GM18951 (cell line): Measurements from ENCODE around the gene ALOX5AP.

ENCODE experiments used
- POLR2A ChIP-seq: IDR thresholded peaks from 4 replicates; pipeline ENCODE4 v1.6.1; 2011; ENCODE audit warnings: mild to moderate bottlenecking; ENCODE audit not compliant: insufficient read length, insufficient read depth; ENCODE audit errors: extremely low read depth
- in situ Hi-C: fragments of 300-500 bp; cut with MboI; formaldehyde crosslinking; loops from one replicate; pipeline ENCODE4 v1.12.0; 2022; ENCODE audit warnings: low sequenced_read_pairs, mixed read lengths, inconsistent platforms; ENCODE audit not compliant: unreplicated experiment

ALOX5AP gene

GRCh38 chr13:30735025-30735871 lies at the start of gene ALOX5AP:
TSS of gene ALOX5AP (plus strand) at chr13:30735543. CDS start at chr13:30735606, 63 bp downstream.
- TF ChIP-seq POLR2A: peak; percentile 25
- in situ Hi-C loops: no loop called here

- no peak for TF ChIP-seq POLR2A
- in situ Hi-C loops: loop anchor here (10.0 kb wide), 1 partner anchor 109 kb away; no protein-coding TSS in a partner anchor
Measured at GRCh38 chr13:30685987-30686386, 49.4 kb upstream of the ALOX5AP start.

- in situ Hi-C loops: loop anchor here (10.0 kb wide), 1 partner anchor 107 kb away; no protein-coding TSS in a partner anchor
- TF ChIP-seq POLR2A: no peak
Measured at GRCh38 chr13:30687601-30688000, 47.7 kb upstream of the ALOX5AP start.

DNA sequence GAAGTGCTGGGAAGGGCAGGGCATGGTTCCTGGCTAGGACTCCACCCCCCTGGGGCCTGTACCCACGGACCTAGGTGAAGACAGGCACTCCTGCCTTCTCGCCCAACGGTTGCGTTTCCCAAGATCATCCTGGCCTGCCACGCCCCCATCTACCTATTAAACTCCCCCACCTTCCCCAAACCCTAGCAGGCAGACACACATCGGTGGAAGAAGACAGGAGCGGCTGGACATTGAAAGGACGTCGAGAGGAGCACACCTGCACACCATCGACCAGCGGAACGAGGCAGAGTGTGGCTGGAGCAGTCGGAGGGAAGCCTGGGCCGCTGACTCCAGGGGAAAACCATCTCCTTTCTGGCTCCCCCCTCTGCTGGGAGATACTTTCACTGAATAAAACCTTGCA lies 45.6 kb upstream of the ALOX5AP start:
- no peak for TF ChIP-seq POLR2A
- in situ Hi-C loops: loop anchor here (10.0 kb wide), 1 partner anchor 105 kb away; no protein-coding TSS in a partner anchor

DNA sequence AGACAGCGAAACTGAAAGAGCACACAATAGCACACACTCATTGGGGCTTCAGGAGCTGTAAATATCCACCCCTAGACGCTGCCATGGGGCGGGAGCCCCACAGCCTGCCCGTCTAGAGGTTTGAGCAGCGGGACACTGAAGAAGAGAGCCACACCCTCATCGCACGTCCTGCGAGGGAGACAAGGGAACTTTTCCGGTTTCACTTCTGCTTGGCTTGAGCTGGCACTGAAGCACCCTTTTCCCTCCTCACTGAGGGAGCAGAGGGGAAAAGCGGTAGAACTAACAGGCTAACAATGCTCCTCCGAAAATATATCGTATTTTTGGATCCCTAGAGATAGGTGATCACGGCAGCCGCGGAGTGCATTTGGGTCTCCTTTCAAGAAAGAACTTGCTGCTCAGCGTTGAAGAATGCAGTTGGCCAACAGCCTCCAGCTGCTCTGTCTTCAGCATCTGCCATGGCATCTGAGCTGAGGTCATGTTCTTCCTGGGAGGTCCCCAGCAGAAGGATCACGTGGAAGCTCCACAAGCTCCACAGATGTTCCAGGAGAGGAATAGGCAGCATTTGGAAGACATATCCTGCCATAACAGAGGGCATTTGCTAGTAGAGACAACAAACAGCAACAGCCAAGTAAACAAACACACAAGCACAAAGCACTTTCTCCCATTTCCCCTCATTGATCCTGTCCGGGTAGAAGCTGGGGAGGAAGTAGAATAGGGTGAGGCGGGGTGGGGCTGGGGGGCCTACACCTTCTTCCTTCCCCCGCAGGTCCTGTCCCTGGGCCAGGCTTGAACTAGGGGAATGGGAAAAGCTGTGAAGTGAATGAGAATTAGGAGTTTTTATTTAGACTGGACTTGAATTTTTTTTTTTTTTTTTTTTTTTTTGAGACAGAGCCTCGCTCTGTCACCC lies 44.8 kb upstream of the ALOX5AP start:
- in situ Hi-C loops: no loop called here
- no peak for TF ChIP-seq POLR2A

- in situ Hi-C loops: no loop called here
- TF ChIP-seq POLR2A: no peak
Measured at GRCh38 chr13:30692113-30692512, 43.2 kb upstream of the ALOX5AP start.

DNA sequence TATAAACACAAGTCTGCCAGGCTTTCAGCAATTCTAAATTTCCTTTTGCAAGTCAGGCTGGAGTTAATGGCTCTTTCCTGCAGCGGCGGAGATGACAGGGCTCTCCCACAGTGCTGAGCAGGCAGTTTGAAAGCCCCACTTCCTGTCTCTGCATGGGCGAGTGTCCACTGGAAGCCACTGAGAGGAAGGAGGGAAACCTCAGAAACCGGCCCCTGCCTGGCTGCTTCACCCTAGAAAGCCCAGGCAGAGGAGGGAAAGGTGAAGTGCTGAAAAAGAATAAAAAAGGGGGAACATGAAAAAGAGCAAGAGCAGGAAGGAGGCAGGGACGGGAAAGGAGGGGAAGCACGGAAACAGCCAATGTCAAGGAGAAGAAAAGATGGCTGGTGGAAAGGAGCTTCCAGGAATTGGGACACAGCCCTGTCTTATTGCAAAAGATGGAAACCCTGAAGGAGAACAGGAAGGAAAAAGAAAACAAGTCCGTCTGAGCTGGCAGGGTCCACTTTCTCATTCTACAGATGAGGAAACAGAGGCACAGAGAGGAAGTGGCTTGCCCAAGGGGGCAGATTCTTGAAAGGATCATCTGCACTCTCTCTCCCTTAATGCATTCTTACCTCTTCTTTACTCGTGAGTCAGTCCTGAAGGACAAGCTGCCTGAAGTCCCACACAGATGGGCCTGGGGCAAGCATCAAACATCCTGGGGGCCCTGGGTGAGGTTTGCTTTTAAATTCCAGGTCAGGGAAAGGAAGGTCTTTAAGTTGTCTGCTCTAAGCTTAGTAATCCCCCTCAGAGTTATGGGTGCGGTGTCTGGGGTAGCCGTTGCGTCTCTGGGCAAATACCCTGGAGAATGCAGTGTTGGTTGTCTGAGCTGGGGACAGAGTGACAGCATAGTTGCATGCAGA lies 38.8 kb upstream of the ALOX5AP start:
- in situ Hi-C loops: no loop called here
- no peak for TF ChIP-seq POLR2A

GRCh38 chr13:30697177-30697953 lies 38.0 kb upstream of the ALOX5AP start:
- in situ Hi-C loops: no loop called here
- TF ChIP-seq POLR2A: no peak

DNA sequence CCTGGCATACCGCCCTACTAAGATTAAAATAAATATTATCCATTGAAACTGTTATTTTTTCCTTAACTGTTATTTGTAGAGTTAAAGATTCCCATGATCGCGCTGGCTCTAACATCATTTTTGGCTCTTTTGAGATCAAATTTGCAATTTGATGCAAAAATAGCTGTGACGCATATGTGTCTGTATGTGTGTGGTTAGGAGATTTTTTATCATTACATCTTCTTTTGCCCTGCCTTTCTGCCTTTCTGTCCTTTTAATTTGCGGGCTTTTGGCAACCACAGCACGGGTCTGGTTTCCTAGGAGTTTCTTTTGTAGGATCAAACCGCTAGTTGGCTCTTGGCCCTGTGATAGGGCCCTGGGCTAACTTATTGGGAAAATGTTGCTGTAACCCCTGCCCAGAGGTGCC lies 37.3 kb upstream of the ALOX5AP start:
- in situ Hi-C loops: no loop called here

GRCh38 chr13:30698488-30699005 lies 36.8 kb upstream of the ALOX5AP start:
- no peak for TF ChIP-seq POLR2A
- in situ Hi-C loops: no loop called here

More for the DNA sequence above, 37.3 kb upstream of the ALOX5AP start:
- TF ChIP-seq POLR2A: no peak

DNA sequence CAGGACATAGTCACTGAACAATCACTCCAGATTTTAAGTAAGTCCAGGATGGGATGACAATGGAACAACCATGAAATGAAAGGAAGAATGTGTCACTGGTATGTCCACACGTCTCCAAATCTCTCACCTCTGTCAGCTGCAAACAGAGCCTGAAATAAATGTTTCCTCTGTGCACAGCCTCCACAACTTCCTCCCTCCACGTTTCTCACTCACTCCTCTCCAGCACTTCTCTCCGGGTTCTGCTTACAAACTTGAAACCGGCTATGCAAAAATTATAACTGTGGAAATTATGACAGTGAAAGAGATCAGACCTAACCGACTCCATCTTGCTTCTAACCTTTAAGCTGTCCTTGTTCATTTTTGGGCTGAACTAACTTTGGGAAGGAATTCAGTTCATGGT lies 35.0 kb upstream of the ALOX5AP start:
- in situ Hi-C loops: no loop called here
- TF ChIP-seq POLR2A: no peak
